Measurements from ENCODE around the gene WBP1L.
"Not testable (repeated sequence)": the region's sequence is repeated elsewhere in the genome, so short reads cannot be mapped to it uniquely, and the experiment has no call there.

The WBP1L gene

DNA sequence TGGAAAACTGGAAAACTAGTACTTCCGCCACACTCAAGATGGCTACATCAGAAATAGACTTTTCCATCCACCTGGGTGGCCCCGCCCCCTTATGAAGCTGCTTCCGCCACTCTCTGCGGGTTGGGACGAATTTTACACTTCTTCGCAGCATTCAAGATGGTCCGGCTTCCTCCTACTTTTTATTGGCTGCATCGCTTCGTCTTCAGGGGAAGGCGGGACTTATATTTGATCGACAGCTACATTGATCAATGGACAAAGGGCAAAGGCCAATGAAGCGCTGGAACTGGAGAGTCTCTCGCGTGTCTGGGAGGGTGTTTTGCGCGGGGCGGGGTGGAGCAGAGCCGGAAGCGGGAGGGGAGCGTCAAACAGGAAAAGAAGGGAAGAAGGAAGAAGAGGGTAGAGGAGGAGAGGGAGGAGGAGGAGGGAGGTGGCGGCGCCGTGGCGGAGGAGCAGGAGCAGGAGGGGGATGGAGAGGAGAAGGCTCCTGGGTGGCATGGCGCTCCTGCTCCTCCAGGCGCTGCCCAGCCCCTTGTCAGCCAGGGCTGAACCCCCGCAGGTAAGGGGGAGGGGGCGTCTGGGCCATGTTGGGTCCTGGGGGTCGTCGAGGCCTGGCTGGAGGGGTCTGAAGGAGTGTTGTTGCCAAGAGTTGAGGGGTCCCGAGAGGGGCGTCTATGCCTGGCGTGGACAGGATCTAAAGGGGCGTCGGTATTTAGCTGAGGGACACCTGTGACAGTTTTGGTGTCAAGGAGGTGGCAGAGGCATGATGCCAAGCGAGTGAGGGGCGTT is at the start of gene WBP1L:
WBP1L (plus strand) TSS at position 361 of the 786 bp plus-strand sequence; CDS start at position 467, 106 bp downstream.
- DNase-seq (ENCODE audit: low read depth): peak; percentile 99

DNA sequence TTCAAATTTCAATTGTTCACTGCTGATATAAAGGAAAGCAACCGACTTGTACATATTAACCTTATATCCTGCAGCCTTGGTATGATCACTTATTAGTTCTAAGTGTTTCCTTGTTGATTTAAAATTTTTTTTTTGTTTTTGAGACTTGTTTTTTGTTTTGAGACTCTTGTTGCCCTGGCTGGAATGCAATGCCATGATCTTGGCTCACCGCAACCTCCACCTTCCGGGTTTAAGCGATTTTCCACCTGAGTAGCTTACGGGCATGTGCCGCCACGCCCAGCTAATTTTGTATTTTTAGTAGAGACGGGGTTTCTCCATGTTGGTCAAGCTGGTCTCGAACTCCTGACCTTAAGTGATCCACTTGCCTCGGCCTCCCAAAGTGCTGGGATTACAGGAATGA is 48.3 kb upstream of the WBP1L start:
- not testable (repeated sequence) for DNase-seq (ENCODE audit: low read depth)

DNA sequence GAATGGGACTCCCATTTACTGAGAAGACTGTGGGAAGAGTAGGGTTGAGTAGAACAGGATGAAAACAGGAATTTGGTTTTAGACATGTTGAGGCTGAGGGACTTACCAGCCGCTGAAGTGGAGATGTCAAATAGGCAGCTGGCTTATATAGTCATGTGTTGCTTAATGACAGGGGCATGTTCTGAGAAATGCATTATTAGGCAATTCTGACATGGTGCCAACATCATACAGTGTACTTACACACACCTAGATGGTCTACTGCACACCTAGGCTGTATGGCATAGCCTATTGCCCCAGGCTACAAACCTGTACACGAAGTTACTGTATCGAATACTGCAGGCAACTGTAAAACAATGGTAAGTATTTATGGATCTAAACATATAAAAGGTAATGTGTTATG is 47.0 kb upstream of the WBP1L start:
- peak; percentile 42 for DNase-seq (ENCODE audit: low read depth)

DNA sequence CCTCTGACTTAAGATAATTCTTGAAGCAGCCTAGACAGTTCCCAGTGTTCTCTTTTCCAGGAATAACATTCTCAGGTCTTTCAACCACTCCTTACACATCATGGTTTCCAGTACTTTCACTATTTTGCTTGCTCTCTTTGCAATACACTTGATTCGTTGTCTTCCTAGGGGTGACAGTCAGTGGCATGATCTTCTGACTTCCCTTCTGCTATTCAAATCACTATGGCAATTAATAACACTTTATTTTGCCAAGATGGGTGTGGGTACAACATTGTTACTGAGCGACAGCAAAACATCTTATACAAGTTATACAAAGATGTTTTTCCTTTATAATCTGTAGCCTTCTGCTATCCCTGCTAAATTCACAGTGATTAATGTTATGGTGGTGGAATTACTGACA is 44.9 kb upstream of the WBP1L start:
- no peak for DNase-seq (ENCODE audit: low read depth)

DNA sequence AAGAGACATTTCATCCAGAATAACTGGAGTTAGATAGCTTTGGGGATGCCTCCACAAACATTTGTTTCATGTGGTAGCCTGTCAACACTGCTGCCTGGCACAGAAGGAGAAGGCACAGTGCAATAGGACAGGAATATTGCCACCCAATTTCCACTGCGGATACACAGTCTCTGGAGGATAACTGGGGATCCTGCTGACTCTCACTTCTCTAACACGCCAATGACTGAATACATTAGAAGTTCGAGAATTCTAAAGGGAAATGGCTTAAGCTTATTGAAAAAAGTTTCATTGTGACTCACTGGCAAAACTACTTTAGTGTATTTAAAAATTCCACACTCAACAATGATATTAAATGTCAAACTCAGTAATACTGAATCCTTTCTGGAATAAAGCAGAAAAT is 42.5 kb upstream of the WBP1L start:
- no peak for DNase-seq (ENCODE audit: low read depth)

DNA sequence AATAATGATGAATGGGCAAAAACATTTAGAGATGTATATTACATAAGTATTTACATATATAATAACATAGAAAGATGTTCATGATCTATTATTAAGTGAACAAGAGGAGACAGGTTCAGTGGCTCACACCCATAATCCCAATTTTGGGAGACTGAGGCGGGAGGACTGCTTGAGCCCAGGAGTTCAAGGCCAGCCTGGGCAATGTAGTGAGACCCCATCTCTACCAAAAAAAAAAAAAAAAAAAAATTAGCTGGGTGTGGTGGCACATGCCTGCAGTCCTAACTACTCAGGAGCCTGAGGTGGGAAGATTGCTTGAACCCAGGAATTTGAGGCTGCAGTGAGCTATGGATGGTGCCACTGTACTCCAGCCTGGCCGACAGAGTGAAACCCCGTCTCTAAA is 42.0 kb upstream of the WBP1L start:
- no peak for DNase-seq (ENCODE audit: low read depth)

DNA sequence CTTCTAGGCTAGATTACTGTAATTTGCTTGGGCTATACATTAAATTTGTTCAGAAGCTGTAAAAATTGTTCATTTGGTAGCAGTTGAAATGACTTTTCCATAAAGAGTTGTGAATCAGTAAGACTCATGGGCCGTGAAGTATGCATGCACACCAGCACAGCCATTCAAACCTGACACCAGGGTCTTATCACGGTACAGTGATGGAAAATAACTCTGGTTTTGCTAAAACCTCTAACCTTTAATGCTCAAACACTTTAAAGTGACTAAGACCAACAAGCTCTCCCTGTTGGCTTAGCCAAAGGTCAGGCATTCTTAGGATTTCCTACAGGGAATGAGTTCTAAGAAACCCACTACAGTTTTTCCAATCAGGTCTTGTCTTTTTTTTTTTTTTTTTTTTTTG is 41.0 kb upstream of the WBP1L start:
- DNase-seq (ENCODE audit: low read depth): peak; percentile 73

DNA sequence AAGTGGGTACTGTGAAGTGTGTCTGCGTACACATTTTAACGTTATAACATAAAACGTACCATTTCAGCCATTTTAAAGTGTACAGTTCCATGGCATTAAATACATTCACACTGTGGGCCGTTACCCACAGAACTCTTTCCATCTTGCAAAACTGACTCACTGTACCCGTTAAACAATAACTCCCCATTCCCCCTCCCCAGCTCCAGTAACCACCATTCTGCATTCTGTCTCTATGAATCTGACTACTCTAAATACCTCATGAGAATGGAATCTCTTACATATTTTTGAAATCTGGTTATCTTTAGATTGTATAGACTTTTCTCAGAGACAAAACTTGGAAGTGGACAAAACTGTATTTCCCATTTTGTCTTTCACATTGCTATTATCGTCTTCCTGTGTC is 38.8 kb upstream of the WBP1L start:
- DNase-seq (ENCODE audit: low read depth): peak; percentile 88

DNA sequence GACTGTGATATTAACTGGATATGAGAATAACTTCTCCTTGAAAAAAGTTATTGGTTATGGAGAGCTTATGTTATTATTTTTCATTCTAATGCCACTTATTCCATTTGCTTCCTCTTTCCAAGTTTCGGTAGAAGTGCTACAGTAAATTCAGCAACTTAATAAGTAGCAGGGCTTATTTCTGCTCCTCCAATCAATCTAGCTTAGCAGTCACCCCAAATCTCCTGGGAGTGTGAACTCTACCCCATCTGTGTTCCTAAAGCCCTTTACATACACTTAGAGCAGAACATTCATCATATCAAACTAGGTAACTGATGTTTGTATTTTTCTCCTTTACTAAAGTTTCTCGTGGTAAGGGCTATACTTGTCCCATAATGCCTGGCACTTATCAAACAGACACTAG is 38.2 kb upstream of the WBP1L start:
- no peak for DNase-seq (ENCODE audit: low read depth)

DNA sequence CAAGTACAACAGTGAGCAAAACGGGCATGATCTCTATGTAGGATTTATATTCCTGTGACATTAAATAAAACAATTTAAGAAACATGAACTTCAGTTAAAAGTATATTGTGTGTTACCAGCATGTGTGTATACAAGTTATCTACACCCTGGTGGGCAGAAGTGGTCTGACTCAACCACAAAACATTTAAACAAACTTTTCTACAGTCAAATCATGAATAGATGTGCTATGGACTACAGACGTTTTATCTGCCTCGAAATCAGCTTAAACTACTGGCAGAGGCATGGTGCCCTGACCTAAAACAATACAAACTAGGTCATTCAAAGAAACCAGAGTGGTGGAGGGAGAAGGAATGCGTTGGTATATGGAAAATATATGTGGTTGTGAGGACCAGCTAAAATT is 33.1 kb upstream of the WBP1L start:
- peak; percentile 89 for DNase-seq (ENCODE audit: low read depth)

DNA sequence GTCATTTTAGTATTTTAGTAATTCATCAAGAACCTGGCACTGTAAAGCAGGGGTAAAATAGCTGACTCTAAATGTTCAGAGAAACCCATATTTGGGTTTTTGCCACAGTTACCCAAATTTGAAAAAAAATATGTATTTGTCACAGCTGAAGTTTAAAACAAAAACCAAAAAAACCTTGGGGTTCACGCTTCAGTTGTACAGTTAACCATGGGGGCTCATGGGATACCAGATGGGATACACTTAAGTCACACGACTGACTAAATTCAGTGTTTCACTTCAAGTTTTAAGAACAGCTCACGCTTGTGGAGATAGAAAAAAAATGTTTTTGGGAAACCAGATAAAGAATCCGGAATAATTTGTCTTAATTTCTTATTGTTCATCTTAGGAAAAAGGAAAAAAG is 31.7 kb upstream of the WBP1L start:
- no peak for DNase-seq (ENCODE audit: low read depth)

DNA sequence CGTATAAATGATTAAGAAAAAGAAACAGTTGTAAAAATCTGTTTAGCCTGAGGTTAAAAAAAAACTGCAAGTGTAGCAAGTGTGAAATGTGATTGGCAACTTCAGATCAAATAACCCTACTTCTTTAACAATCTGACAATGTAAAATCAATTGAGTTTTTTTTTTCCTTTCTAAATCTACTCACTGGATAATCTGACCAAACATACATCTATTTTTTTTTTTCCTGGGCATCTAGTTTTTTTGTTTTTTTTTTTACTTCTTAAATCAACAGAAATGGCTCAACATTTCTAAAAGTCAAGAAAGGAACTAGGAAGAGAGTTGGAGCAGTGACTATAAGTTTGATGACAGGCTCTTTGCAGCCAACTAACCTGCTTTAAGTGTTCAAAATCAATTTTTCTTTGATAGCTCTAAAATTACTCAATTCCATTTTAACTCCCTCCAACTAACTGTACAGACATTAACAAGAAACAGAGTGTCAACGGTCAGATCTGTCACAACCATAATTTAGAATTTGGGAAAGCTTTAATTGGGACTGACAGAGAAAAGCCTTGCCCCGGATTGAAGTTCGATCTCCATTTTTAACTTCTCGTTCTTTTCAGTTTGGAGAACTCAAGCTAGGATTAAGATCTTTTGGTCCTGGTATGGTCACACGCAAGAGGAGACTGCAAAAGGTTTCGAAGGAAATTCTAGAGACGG is 30.8 kb upstream of the WBP1L start:
- no peak for DNase-seq (ENCODE audit: low read depth)

DNA sequence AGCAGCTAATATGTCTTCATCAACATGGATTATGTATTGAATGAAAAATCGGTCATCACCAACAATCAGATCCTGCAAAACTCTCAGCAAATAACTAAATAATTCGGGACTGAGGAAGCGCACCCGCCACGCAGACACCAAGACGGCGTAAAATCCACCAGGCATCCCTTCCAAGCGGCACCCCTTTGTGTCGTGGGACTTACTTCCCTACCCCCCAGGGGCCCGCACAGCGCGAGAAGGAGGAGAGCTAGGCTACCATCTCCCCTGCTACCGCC is 30.3 kb upstream of the WBP1L start:
- no peak for DNase-seq (ENCODE audit: low read depth)

DNA sequence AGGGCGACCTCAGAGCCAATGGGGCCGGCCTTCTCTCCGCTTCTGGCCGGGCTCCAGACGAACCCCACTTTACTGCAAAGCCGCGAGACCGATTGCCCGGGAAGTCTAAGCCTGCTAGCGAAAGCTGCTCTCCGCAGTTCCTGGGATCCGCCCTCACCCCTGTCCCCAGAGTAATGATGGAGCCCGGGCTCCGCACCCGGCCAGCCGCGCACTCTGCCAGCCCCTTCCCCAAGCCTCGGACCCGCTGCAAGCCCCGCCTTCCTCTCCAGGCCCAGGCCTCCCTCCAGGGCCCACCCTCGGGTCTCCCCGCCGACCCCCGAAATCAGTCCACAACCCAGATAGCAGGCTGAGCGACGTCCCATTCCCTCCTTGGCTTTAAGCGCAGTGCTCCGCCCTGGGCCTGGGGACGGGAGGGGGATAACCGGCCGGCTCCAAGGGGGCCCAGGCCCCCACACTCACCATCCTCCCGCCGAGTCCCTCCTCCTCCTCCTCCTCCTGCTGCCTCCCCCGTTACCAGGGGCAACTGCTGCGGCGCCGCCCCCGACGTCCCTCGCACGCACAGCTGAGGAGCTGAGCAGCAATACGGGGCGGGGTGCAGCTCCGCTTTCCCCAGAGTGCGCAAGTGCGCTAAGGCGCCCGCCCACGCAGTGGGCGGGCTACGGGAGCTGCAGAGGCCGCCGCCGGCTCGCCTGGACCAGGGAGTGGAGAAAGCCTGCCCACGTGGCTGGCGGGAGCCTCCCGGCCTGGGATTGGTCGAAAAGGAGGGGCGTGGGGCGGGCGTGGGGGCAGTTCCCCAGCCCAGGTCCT is 29.7 kb upstream of the WBP1L start, which contains the start of gene ARL3:
ARL3 (minus strand) TSS at position 584 of the 807 bp plus-strand sequence; CDS start at position 462, 122 bp downstream.
- peak; percentile 98 for DNase-seq (ENCODE audit: low read depth)

DNA sequence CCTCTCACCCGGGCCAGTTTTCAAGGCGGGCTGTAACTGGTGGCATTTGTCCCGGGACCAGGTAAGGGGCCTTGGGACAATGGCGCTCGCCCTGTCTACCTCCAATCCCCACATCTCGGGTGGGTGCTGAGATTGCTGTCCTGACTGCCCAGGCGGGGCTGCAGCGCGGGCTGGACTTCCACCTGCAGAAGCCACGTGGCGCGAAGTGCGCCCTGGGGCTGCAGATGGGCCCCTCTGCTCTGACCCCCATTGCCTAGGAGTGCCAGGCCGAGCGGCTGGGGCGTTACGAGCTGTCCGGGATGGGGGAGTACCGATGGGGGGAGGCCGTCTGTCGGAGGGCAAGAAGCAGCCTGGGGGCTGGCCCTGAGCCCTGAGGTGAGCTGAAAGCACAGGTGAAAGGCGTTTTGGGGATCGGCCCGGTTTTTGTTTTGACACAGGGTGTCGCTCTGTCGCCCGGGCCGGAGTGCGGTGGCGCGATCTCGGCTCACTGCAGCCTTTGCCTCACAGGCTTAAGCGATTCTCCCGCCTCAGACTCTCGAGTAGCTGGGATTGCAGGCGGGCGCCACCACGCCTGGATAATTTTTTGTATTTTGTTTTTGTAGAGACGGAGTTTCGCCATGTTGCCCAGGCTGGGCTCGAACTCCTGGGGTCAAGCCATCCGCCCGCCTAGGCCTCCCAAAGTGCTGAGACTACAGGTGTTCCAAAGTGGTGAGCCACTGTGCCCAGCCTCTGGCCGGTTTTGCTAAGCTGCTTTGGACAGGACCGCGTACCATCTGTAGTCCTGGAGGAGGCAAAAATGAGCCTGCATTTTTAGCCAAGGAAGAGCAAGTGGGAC is 28.9 kb upstream of the WBP1L start, which contains the start of gene SFXN2:
SFXN2 (plus strand) TSS at position 16 of the 835 bp plus-strand sequence. CDS start 12,001 bp downstream, outside the sequence.
- no peak for DNase-seq (ENCODE audit: low read depth)

DNA sequence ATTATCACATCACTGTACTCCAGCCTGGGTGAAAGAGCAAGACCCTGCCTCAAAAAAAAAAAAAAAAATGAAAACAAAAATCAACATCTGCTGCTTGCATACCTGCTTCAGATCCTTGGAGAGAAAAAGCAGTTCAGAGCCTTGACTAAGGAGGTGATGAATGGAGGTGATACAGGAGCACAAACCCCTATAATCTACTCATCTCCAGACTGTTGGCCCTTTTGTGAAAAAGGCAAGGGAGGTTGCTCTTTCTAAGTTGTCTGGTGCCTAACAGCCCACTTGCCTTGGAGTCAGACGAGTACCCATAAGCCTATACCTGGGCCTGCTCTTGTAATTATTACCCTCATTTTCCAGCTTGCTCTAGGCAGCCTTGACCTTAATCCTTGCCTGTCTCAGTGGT is 27.9 kb upstream of the WBP1L start:
- no peak for DNase-seq (ENCODE audit: low read depth)

DNA sequence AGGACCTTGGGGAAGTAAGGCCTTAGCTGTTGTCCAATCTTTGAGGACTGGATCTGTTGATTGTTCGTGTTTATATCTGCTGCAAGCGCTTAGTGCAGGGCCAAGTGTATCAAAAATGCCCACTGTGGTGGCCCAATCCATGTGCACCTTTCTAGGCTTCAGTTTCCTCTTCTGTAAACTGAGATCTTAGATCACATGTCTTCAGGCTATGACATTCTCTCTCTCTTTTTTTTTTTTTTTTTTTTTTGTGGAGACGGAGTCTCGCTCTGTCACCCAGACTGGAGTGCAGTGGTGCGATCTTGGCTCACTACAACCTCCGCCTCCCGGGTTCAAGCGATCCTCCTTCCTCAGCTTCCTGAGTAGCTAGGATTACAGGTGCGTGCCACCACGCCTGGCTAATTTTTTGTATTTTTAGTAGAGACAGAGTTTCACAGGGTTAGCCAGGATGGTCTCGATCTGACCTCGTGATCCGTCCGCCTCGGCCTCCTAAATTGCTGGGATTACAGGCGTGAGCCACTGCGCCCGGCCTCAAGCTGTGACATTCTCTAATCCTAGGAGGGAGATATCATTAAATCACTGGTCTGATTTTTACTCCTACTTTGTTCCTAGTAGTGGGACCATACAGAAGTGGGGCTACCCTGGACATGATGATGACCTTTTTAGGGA is 26.7 kb upstream of the WBP1L start:
- not testable (repeated sequence) for DNase-seq (ENCODE audit: low read depth)

DNA sequence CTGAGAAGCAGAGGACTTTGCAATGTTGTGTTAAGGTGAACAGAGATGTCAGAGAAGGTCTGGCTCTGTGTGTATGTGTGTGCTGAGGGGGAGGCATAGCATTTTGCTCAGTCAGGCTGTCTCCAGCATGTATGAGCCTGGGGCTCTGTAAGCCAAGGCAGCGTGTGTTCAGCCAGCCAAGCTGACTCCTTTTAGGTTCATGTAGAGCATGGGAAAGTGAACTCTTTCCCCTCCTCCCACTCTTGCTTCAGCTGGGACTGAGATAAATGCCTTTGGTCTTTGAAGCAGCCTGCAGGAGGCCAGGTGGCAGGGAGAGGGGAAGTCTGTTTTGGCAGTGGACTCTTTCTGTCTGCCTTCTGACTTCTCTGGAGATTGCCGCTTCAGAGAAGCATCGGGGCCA is 25.5 kb upstream of the WBP1L start:
- DNase-seq (ENCODE audit: low read depth): peak; percentile 95

DNA sequence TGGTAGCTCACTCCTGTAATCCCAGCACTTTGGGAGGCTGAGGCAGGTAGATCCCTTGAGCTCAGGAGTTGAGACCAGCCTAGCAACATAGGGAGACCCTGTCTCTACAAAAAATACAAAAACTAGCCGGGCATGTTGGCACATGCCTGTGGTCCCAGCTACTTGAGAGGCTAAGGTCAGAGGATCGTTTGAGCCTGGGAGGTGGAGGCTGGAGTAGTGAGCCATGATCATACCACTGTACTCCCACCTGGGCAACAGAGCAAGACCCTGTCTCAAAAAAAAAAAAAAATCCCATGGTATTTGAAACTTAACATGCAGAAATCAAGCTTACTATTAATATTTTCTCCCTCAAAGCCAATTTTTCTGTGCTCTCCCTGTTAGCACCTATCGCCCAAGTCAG is 23.4 kb upstream of the WBP1L start:
- no peak for DNase-seq (ENCODE audit: low read depth)

DNA sequence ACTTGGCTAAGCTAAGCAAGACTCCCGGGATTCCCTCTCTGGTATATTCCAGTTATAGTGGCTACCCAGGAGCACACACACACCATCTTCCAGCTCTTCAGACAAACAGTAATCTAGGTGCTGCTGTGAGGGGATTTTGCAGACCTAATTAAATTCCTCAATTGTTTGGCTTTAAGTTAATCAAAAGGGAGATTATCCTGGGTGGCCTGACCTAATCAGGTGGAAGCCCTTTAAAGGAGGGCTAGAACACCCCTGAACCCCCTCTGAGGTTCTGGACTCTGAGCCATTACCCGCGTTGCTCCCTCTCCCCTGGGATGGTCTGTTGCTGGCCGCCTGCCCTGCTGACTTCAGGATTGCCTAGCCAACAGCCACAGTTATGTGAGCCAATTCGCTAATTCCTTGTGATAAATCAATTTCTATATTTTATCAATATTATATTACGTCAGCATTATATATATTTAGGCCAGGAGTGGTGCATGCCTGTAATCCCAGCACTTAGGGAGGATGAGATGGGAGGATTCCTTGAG is 22.9 kb upstream of the WBP1L start:
- no peak for DNase-seq (ENCODE audit: low read depth)

DNA sequence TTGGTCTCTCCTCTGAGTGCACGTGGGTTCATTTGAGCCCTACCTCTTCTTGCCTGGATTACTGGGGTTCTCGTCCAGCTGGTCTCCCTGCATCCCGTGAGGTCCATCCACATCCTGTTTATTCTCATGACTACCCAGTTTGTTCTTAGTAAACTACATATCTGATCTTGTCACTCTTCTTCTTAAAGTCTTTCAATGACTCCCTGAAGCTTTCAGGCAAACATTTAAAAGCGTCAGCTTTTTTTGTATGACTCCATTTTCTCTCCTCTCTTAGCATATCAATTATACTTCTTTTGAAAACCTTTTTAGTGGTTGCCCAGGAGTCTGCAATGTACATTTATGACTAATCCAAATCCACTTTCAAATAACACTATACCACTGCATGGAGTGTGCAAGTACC is 21.8 kb upstream of the WBP1L start:
- DNase-seq (ENCODE audit: low read depth): no peak

Measured in amniotic epithelial cell (primary cell).